Keratinocyte (primary cell): ENCODE measurements around the gene STEAP2.

Source experiments
- EZH2 ChIP-seq: IDR thresholded peaks from one replicate; pipeline ENCODE4 v1.6.1; 2012; ENCODE audit warnings: inconsistent platforms, mild to moderate bottlenecking, low read length, moderate library complexity
- TF ChIP-seq, protein P1 (sequence below), 3 experiments: IDR thresholded peaks in 1 of 3; conservative IDR thresholded peaks in 1 of 3; optimal IDR thresholded peaks in 1 of 3; 2 replicates in 2 of 3; 3 replicates in 1 of 3; pipeline versions ENCODE3 to v1.5.1; 2011; ENCODE audit warnings: low read length in 3 of 3, mild to moderate bottlenecking in 3 of 3, moderate library complexity in 2 of 3, control low read depth in 1 of 3, inconsistent platforms in 1 of 3; ENCODE audit not compliant: insufficient read depth in 2 of 3; ENCODE audit errors: extremely low read depth in 1 of 3

DNA sequence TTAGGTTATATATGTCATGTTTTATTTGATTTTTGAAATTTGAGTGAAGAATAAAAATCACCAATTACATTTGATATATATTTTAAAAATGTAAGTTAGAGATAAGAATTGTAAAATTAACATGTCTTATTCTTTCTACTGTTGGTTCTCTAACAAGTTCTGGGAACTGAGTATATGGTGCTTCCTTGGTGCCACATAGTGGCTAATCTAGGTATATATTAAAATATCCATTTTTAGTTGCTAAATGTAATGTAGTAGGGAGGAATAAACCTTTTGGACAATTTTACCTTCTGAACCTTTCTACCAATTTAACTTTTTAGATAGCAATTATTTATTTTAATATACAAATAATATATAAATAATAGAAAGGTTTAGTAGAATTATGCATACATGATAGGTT is 50.9 kb downstream of the STEAP2 start:
- TF ChIP-seq, protein P1, sequence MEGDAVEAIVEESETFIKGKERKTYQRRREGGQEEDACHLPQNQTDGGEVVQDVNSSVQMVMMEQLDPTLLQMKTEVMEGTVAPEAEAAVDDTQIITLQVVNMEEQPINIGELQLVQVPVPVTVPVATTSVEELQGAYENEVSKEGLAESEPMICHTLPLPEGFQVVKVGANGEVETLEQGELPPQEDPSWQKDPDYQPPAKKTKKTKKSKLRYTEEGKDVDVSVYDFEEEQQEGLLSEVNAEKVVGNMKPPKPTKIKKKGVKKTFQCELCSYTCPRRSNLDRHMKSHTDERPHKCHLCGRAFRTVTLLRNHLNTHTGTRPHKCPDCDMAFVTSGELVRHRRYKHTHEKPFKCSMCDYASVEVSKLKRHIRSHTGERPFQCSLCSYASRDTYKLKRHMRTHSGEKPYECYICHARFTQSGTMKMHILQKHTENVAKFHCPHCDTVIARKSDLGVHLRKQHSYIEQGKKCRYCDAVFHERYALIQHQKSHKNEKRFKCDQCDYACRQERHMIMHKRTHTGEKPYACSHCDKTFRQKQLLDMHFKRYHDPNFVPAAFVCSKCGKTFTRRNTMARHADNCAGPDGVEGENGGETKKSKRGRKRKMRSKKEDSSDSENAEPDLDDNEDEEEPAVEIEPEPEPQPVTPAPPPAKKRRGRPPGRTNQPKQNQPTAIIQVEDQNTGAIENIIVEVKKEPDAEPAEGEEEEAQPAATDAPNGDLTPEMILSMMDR (optimal IDR thresholded peaks at IDR 0.05 in 1 of 3, IDR thresholded peaks at IDR 0.05 in 1 of 3, conservative IDR thresholded peaks at IDR 0.05 in 1 of 3; ENCODE audit: extremely low read depth in 1 of 3, insufficient read depth in 2 of 3, low read length in 3 of 3), result peak in 1 of 3 experiments; percentile 31
- no peak for TF ChIP-seq EZH2
